HEK293 (cell line): ENCODE data around the gene RNF181.
"Not testable (repeated sequence)": the region's sequence is repeated elsewhere in the genome, so short reads cannot be mapped to it uniquely, and the experiment has no call there.

ENCODE experiments used
- CTCF ChIA-PET: fragments of 350-600 bp; formaldehyde crosslinking; extraction: SDS; loops from one replicate; lab custom pipeline; 2021; ENCODE audit warnings: antibody characterized with exemption; lab: Yijun Ruan, JAX
- POLR2A ChIA-PET: fragments of 300-600 bp; formaldehyde crosslinking; extraction: SDS; loops from one replicate; lab custom pipeline; 2020; ENCODE audit warnings: antibody characterized with exemption, inconsistent platforms; lab: Yijun Ruan, JAX
- H3K27ac ChIP-seq: fragments of 200-500 bp; sonication (Bioruptor generic); 2 replicates; pipeline ENCODE4 v1.5.1; 2014; ENCODE audit warnings: low read depth, low read length, control low read depth, inconsistent platforms; ENCODE audit errors: extremely low read depth
- H3K36me3 ChIP-seq, 2 experiments: fragments of 200-500 bp in 1 of 2; sonication (Bioruptor generic) in 1 of 2; 1 replicate in 1 of 2; 2 replicates in 1 of 2; pipeline ENCODE4 v1.5.1; 2014 to 2017; ENCODE audit warnings: inconsistent platforms in 2 of 2, low read length in 2 of 2; ENCODE audit not compliant: control insufficient read depth in 2 of 2, insufficient read depth in 1 of 2
- H3K4me1 ChIP-seq: fragments of 200-500 bp; sonication (Bioruptor generic); 2 replicates; pipeline ENCODE4 v1.5.1; 2014; ENCODE audit warnings: mild to moderate bottlenecking, low read length, inconsistent platforms; ENCODE audit not compliant: control insufficient read depth, insufficient read depth
- H3K4me3 ChIP-seq: 2 replicates; pipeline ENCODE4 v1.5.1; 2011; ENCODE audit warnings: low read depth, mild to moderate bottlenecking, control low read depth, low read length, moderate library complexity
- H3K9me3 ChIP-seq: fragments of 200-500 bp; sonication (Bioruptor generic); 2 replicates; pipeline ENCODE4 v1.5.1; 2014; ENCODE audit warnings: low read depth, low read length, inconsistent platforms; ENCODE audit not compliant: control insufficient read depth, insufficient read depth
- BCL6B ChIP-seq: fragments of 450-650 bp; formaldehyde crosslinking; IDR thresholded peaks from 2 replicates; pipeline ENCODE4 v1.5.1; 2017; ENCODE audit warnings: missing biosample characterization, missing genetic modification characterization
- PBX3 ChIP-seq: sonication (generic); formaldehyde crosslinking; IDR thresholded peaks from 2 replicates; pipeline ENCODE4 v1.8.1; 2022; ENCODE audit warnings: mild to moderate bottlenecking, moderate library complexity, missing genetic modification reagents
- SP3 ChIP-seq: fragments of 450-650 bp; formaldehyde crosslinking; IDR thresholded peaks from 2 replicates; pipeline ENCODE4 v1.5.1; 2016; ENCODE audit warnings: missing biosample characterization, missing genetic modification characterization
- ZBTB17 ChIP-seq: fragments of 450-650 bp; formaldehyde crosslinking; IDR thresholded peaks from 2 replicates; pipeline ENCODE4 v1.5.1; 2016; ENCODE audit warnings: missing biosample characterization, missing genetic modification characterization
- ZBTB48 ChIP-seq: fragments of 450-650 bp; formaldehyde crosslinking; IDR thresholded peaks from 2 replicates; pipeline ENCODE4 v1.5.1; 2016; ENCODE audit warnings: missing biosample characterization, missing genetic modification characterization
- ZIC2 ChIP-seq: fragments of 450-650 bp; formaldehyde crosslinking; IDR thresholded peaks from 2 replicates; pipeline ENCODE4 v1.5.1; 2016; ENCODE audit warnings: missing biosample characterization, missing genetic modification characterization
- ZNF132 ChIP-seq: fragments of 450-650 bp; formaldehyde crosslinking; IDR thresholded peaks from 2 replicates; pipeline ENCODE4 v1.5.1; 2017; ENCODE audit warnings: missing biosample characterization, missing genetic modification characterization, borderline replicate concordance
- ZNF148 ChIP-seq: fragments of 450-650 bp; formaldehyde crosslinking; IDR thresholded peaks from 2 replicates; pipeline ENCODE4 v1.5.0; 2017; ENCODE audit warnings: missing biosample characterization, missing genetic modification characterization, borderline replicate concordance
- ZNF184 ChIP-seq: fragments of 450-650 bp; IDR thresholded peaks from 2 replicates; pipeline ENCODE4 v1.5.1; 2018; ENCODE audit warnings: missing biosample characterization, mild to moderate bottlenecking, missing genetic modification characterization
- ZNF24 ChIP-seq: fragments of 450-650 bp; formaldehyde crosslinking; IDR thresholded peaks from 2 replicates; pipeline ENCODE4 v1.5.1; 2016; ENCODE audit warnings: missing biosample characterization, missing genetic modification characterization
- ZNF280C ChIP-seq: fragments of 450-650 bp; formaldehyde crosslinking; IDR thresholded peaks from 2 replicates; pipeline ENCODE4 v1.5.1; 2016; ENCODE audit warnings: missing biosample characterization, missing genetic modification characterization
- ZNF335 ChIP-seq: fragments of 450-650 bp; formaldehyde crosslinking; conservative IDR thresholded peaks from 2 replicates; pipeline ENCODE4 v1.5.1; 2016; ENCODE audit warnings: missing biosample characterization, missing genetic modification characterization
- ZNF362 ChIP-seq: fragments of 450-650 bp; formaldehyde crosslinking; IDR thresholded peaks from 2 replicates; pipeline ENCODE4 v1.5.1; 2016; ENCODE audit warnings: missing biosample characterization, missing genetic modification characterization
- ZNF37A ChIP-seq: fragments of 450-650 bp; IDR thresholded peaks from 2 replicates; pipeline ENCODE4 v1.5.1; 2018; ENCODE audit warnings: missing biosample characterization, missing genetic modification characterization
- ZNF596 ChIP-seq: fragments of 450-650 bp; IDR thresholded peaks from 2 replicates; pipeline ENCODE4 v1.5.0; 2018; ENCODE audit warnings: missing biosample characterization, mild to moderate bottlenecking, missing genetic modification characterization, moderate library complexity
- ZNF654 ChIP-seq: fragments of 450-650 bp; formaldehyde crosslinking; IDR thresholded peaks from 2 replicates; pipeline ENCODE4 v1.5.1; 2016; ENCODE audit warnings: low read depth, missing biosample characterization, missing genetic modification characterization
- ZNF777 ChIP-seq: fragments of 450-650 bp; formaldehyde crosslinking; IDR thresholded peaks from 2 replicates; pipeline ENCODE4 v1.5.1; 2017; ENCODE audit warnings: missing biosample characterization, missing genetic modification characterization, borderline replicate concordance
- ZNF830 ChIP-seq: fragments of 450-650 bp; IDR thresholded peaks from 2 replicates; pipeline ENCODE4 v1.5.0; 2018; ENCODE audit warnings: missing biosample characterization, missing genetic modification characterization, low read depth, mild to moderate bottlenecking, moderate library complexity

The RNF181 gene

GRCh38 chr2:85560403-85560726, 35.2 kb upstream of the RNF181 start:
- Histone ChIP-seq H3K4me3 (peak overlapping the region; percentile 80), H3K36me3 (peaks cover 6 to 33% of the 10 kb centered on the region in 2 experiments; a peak in 2 of 3 replicates), H3K27ac (peak overlapping the region; percentile 47; the same call in 1 of the 2 replicates)
- H3K4me1 ChIP-seq, H3K9me3 ChIP-seq: not testable (repeated sequence)
- POLR2A ChIA-PET = interaction anchor here (0.7 to 3.9 kb wide), 14 partner anchors 8 to 232 kb away, joined by 3 to 33 read pairs (median 6); partner anchors contain the start of genes C2orf68, MAT2A, RNF181 and TGOLN2
- CTCF ChIA-PET = interaction anchor here (1.1 to 2.6 kb wide), 3 partner anchors 9 to 141 kb away, joined by 3 to 15 read pairs (median 12); no protein-coding TSS in a partner anchor

- CTCF ChIA-PET = interaction anchor here (2.6 kb wide), 2 partner anchors 10 to 141 kb away, joined by 12 to 15 read pairs; no protein-coding TSS in a partner anchor
- no peak for TF ChIP-seq ZNF24 (tag by site-specific recombination)
- TF ChIP-seq ZNF777 = no peak
- 0 out of 2 replicates have a peak, but pooled peaks have one; percentile 31 for TF ChIP-seq ZIC2 (tag by site-specific recombination)
- TF ChIP-seq, all 188 proteins: peak for 1
- H3K4me3 ChIP-seq = peak overlapping the region; percentile 80
- no peaks in the 10 kb centered on the region for H3K4me1 ChIP-seq
- peak overlapping the region; percentile 47; the same call in 1 of the 2 replicates for H3K27ac ChIP-seq
- POLR2A ChIA-PET = interaction anchor here (0.6 to 3.9 kb wide), 22 partner anchors 8 to 335 kb away, joined by 3 to 33 read pairs (median 5); partner anchors contain the start of genes C2orf68, ELMOD3, MAT2A and RETSAT
- peaks cover 4 to 29% of the 10 kb centered on the region in 2 experiments; a peak in 1 of 3 replicates for H3K36me3 ChIP-seq
- no peaks in the 10 kb centered on the region for H3K9me3 ChIP-seq
These were observed 34.7 kb upstream of the RNF181 start for GRCh38 chr2:85560812-85561279.

GRCh38 chr2:85561280-85562212, 34.0 kb upstream of the RNF181 start, which contains the start of gene GGCX:
Gene GGCX (minus strand): TSS chr2:85561493. CDS start chr2:85561428, 65 bp downstream.
- peak within 1 kb of the TSS; percentile 80 for H3K4me3 ChIP-seq
- H3K4me1 ChIP-seq = no peaks in the 10 kb centered on the region
- CTCF ChIA-PET = interaction anchor here (0.6 to 2.6 kb wide), 9 partner anchors 10 to 632 kb away, joined by 3 to 15 read pairs (median 4); no protein-coding TSS in a partner anchor
- peak within 1 kb of the TSS; percentile 47 for H3K27ac ChIP-seq
- no peaks in the 10 kb centered on the region for H3K9me3 ChIP-seq
- POLR2A ChIA-PET = interaction anchor here (0.6 to 3.9 kb wide), 25 partner anchors 9 to 335 kb away, joined by 3 to 33 read pairs (median 5); partner anchors contain the start of genes ELMOD3, MAT2A, RETSAT and RNF181
- H3K36me3 ChIP-seq = peaks cover 4 to 24% of the 10 kb centered on the region in 2 experiments; a peak in 1 of 3 replicates
- peak; percentile 98 for TF ChIP-seq ZNF362 (tag by site-specific recombination)
- TF ChIP-seq ZNF596 (tag by site-specific recombination) = no peak
- no peak for TF ChIP-seq ZNF37A
- TF ChIP-seq ZNF335 = peak; percentile 82
- TF ChIP-seq ZNF280C = no peak
- peak; percentile 91 for TF ChIP-seq SP3 (tag by site-specific recombination)
- TF ChIP-seq ZNF148 = no peak
- TF ChIP-seq BCL6B = no peak
- TF ChIP-seq ZNF184 (tag by site-specific recombination) = no peak
- no peak for TF ChIP-seq ZNF132
- TF ChIP-seq ZBTB17 (tag by site-specific recombination) = no peak
- TF ChIP-seq ZNF654 (tag by site-specific recombination) = no peak
- TF ChIP-seq ZNF830 (tag by site-specific recombination) = no peak
- 0 out of 2 replicates have a peak, but pooled peaks have one; percentile 36 for TF ChIP-seq ZNF24 (tag by site-specific recombination)
- peak; percentile 84 for TF ChIP-seq PBX3 (CRISPR knock-in tag)
- TF ChIP-seq ZBTB48 (tag by site-specific recombination) = peak; percentile 100
